ENCODE data around the gene IMMP2L.
"Not testable (repeated sequence)": the region's sequence is repeated elsewhere in the genome, so short reads cannot be mapped to it uniquely, and the experiment has no call there.

Gene IMMP2L

GRCh38 chr7:111501799-111502198, 60.5 kb downstream of the IMMP2L start:
- DNase-seq, result not testable (repeated sequence)

DNA sequence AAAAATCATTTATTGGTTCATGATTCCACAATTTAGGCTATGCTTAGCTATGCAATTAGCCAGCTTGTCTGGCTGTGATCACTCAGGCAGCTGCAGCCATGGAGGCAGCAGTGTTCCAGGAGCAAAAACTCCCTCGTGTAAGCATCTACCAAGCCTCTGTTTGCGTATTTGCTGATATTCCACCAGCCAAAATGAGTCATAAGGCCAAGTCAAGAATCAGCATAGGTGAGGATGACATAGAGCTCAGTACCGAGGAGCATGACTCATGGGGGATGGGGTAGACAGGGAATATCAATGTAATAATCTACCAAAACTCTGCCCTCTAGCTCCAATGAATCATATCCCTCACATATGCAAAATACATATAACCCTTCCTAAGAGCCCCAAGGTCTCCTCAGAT, 63.3 kb downstream of the IMMP2L start:
- no peak for DNase-seq

DNA sequence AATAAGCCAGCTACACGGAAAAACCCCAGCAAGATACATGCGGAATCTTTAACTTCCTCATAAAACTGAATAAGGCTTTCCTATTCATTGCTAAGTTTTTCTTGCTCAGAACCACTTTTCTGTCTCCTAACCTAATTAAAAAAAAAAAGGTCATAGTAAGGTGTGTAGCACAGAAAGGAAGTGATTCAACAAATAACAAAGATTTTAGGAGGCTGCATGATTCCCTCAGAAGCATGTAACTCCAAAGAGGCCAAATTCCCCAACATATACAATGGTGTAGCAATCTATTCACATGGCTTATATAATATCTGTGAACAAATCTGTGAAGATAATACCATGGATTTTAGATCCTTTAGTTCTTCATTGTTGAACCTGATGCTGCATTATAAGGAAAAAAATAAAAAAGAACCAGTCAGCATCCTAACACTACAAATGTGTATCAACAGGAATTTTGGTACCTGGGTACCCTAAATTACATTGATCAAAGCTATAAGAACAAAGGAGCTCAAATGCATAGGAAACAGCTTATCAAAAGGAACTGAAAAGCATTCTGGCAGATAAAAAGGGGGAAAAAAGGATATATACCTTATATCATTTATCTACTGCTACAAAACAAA, 63.8 kb downstream of the IMMP2L start:
- no peak for DNase-seq

DNA sequence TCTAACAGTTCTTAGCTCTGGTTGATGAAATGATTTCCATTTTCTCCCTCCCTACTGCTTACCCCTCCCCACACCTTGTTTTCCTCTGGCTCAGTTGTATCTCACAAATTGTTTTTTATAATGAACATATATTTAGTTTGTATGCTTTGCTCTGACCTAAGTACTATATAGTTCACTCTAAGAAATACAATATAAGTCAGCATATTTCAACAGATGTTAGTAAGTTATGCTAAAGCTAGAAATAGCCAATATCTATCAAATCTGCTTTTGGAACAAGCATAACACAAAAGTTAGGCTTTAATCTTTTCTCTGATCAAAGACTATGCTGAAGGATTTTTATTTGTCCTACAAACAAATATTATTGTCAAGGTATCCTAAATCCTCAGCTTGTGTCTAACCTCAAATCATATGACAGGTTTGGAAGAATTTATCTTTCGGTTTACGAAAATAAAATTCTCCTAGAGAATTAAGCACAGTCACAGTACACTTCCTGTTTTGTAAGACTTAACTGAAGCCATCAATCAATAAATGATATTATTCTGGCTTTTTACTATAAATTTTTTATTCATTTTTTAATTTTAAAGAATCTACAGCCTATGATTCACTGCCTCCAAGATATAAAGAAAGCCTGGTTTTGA, 67.0 kb downstream of the IMMP2L start:
- DNase-seq, result no peak

DNA sequence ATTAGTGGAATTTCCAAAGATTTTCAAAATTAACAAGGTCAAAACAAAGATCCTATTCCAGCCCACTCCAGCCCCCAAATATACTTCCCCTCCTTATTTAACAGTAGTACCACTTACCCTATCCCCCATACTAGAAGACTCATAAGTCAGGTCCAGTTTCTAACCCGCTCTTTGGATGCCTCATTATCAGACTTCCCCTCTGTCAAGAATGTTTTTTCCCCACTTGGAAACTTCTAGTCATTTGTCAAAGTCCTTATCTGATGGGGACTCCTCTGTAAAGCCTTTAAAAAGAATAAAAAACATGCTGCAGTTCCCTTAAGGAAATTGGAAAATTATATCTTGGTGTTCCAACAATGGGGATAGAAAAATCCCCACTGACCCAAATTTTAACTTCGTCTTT, 70.1 kb downstream of the IMMP2L start:
- DNase-seq, result no peak

DNA sequence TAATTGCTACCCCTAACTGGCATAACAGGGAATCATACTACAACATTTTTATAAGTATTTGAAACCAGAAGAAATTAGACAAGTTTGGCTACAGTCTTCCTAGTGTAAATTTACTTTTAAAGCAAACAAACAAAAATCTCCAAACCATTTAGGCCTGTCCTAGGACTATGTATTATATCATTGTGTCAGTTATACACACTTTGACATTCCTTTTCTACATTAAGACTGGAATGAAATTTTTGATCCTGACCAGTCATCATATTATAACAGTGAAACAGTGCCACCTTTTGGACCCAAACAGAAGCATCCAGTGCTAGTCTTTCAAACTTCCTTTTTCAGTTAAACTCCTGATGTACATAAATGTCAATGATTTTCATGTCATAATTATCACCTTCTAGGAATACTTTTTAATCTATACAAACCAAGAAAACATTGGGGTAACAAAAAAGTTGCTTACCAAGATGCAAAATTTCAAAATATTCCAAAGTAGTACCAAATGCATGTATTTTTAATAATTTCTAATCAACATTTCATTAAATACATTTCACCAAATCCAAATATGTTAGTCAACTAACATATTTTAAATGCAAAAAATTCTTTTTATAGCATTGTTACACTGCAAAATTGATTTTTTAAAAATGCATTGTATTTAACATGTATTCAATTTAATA, 75.7 kb downstream of the IMMP2L start:
- peak; percentile 42 to 80 for DNase-seq

DNA sequence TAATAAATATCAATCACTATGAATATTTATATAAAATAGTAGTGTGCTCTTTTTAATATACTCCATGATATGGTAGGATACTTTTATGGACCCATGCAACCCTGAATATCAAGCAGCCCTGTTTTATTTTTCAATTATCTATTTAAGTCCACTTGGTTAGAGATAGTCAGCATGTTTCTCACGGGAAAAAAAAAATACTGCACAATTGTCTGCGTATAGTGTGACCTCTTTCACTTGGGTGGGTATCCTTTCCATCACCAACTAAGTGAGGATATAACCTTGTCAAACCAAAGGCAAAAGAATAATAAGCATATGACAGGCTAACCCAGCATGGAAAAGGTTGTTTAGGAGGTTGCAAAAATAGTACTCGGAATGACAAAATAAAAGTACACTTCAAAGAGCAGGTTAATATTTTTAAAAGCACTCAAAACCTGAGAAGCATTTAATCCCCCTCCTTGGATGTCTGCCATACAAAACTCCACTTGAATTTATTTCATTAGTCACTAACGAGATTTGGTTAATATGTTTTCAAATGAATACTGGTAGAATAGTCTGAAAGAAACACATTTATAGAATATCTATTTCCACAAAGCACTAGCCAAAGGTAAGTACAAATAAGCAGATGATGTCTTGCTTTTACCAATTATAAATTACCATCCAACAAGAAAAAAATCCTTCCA, 76.5 kb downstream of the IMMP2L start:
- no peak for DNase-seq

GRCh38 chr7:111483078-111483477, 79.2 kb downstream of the IMMP2L start:
- no peak for DNase-seq

GRCh38 chr7:111477462-111478225, 84.6 kb downstream of the IMMP2L start:
- no peak for DNase-seq

DNA sequence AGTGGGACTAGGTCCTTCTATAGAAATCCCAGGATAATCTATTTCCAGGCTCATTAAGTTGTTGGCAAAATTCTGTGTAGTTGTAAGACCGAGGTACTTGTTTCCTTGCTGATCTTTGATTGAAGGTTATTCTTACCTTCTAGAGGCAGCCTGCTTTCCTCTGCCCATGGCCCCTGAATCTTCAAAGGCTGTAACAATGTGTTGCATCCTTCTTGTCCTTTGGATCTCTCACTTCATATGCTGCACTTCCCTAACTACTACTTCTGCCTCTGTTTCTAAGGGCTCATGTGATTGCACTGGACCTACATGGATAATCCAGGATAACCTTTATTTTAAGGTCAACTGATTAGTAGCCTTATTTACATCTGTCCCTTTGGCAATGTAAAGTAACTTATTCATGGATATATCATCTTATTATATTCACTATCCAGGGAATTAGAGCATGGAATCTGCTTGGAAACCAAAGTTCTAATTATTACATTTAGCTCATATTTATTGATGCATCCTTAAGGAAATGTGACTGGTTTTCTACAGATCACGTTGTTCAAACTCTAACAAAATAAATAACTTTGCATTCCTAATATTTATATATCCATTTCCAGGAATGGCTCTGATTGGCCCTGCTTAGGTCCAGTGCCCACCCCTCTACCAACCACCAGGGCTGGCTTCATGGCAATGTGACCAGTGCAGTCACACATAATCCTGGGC, 85.6 kb downstream of the IMMP2L start:
- DNase-seq, result no peak

GRCh38 chr7:111475959-111476358, 86.3 kb downstream of the IMMP2L start:
- DNase-seq, result no peak

GRCh38 chr7:111475419-111475748, 86.9 kb downstream of the IMMP2L start:
- no peak for DNase-seq

- no peak for DNase-seq
Observed at GRCh38 chr7:111474723-111475418, 87.4 kb downstream of the IMMP2L start.

DNA sequence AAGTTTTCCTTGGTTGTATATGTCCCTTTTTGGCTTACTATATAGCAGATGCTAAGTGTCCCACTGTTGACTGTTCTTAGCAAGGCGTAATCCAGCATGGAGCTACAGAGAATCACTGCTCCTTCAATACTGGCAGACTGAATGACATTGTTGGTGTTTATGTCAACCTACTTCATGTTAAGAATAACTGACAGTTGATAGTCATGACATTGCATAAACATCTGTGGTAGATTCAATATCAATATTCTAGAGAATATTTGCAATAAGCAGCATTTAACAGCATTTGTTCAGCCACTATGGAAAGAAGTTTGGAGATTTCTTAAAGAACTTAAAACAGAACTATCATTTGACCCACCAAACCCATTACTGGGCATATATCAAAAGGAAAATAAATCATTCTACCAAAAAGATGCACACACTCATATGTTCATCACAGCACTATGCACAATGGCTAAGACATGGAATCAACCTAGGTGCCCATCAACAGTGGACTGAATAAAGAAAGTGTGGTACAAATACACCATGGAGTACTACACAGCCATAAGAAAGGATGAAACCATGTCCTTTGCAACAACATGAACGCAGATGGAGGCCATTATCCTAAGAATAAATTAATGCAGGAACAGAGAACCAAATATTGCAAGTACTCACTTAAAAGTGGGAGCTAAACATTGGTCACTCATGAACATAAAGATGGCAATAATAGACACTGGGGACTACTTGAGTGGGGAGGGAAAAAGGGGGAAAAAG, 88.7 kb downstream of the IMMP2L start:
- DNase-seq, result no peak

- no peak for DNase-seq
Observed at GRCh38 chr7:111470998-111471397, 91.3 kb downstream of the IMMP2L start.

- not testable (repeated sequence) for DNase-seq
Observed at GRCh38 chr7:111469894-111470293, 92.4 kb downstream of the IMMP2L start.

GRCh38 chr7:111465774-111466173, 96.5 kb downstream of the IMMP2L start:
- not testable (repeated sequence) for DNase-seq

- DNase-seq, result no peak
Observed at GRCh38 chr7:111460695-111461094, 101.6 kb downstream of the IMMP2L start.

GRCh38 chr7:111459757-111460280, 102.5 kb downstream of the IMMP2L start:
- no peak for DNase-seq

DNA sequence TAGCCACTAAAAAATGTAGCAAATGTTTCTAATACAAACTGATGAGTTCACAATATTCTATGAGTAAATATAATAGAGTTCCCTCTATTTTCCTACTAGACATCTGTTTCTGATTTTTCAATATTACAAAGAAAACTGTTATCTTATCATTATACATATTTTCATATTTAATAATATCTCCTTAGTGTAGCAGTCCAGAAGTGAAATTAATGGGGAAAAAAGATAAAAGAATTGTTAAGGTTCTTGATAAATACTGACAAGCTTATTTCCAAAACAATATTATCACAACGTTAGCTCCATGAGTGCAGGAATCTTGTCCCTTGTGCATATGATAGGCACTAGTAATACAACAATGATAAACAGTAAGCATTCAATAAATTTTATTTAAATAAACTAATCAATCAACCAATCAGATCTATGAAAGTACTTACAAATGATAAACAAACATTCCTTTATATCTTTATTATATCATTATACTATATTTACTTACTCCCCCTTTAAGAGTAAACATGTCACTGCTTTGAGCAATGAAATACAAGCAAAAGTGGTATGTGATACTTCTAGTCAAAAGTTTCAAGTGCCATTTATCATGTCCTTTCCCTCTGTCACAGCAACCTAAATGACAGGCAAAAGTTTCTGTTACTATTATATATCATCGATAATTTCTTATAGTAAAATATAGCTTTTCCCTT, 103.1 kb downstream of the IMMP2L start:
- DNase-seq, result no peak
